Parathyroid adenoma (tissue), 2 donors: Measurements from ENCODE around the gene CORO6.
A peak's percentile ranks its signal among the peaks of the same experiment; 100 is the strongest.

Source experiments
- H2AFZ ChIP-seq: fragments of 300-600 bp; sonication (generic); one replicate; pipeline ENCODE4 v1.7.0; 2017; ENCODE audit warnings: antibody characterized with exemption, mild to moderate bottlenecking
- H3K27ac ChIP-seq: fragments of 300-600 bp; sonication (generic); one replicate; pipeline ENCODE4 v1.7.0; 2017
- H3K27me3 ChIP-seq: fragments of 300-600 bp; sonication (generic); one replicate; pipeline ENCODE4 v1.7.0; 2017; ENCODE audit warnings: low read length; ENCODE audit not compliant: control insufficient read depth, insufficient read depth
- H3K36me3 ChIP-seq: fragments of 300-600 bp; sonication (generic); one replicate; pipeline ENCODE4 v1.7.0; 2017; ENCODE audit warnings: low read length; ENCODE audit not compliant: control insufficient read depth, insufficient read depth
- H3K4me1 ChIP-seq: fragments of 300-600 bp; sonication (generic); one replicate; pipeline ENCODE4 v1.7.0; 2017; ENCODE audit warnings: control low read depth
- H3K4me2 ChIP-seq: fragments of 300-600 bp; sonication (generic); one replicate; pipeline ENCODE4 v1.7.0; 2017; ENCODE audit warnings: low read length
- H3K4me3 ChIP-seq: fragments of 300-600 bp; sonication (generic); one replicate; pipeline ENCODE4 v1.7.0; 2017; ENCODE audit warnings: low read depth, low read length
- H3K79me2 ChIP-seq: fragments of 300-600 bp; sonication (generic); one replicate; pipeline ENCODE4 v1.7.0; 2017; ENCODE audit warnings: control low read depth
- H3K9ac ChIP-seq: fragments of 300-600 bp; sonication (generic); one replicate; pipeline ENCODE4 v1.7.0; 2017; ENCODE audit warnings: mild to moderate bottlenecking
- H3K9me3 ChIP-seq: fragments of 300-600 bp; sonication (generic); one replicate; pipeline ENCODE4 v1.7.0; 2017; ENCODE audit warnings: low read length; ENCODE audit not compliant: control insufficient read depth
- TF ChIP-seq, protein P1 (sequence below): fragments of 300-600 bp; sonication (generic); IDR thresholded peaks from one replicate; pipeline ENCODE4 v1.7.0; 2017; ENCODE audit warnings: antibody characterized with exemption, mild to moderate bottlenecking
- donor health status: primary hyperparathyroidism.

The CORO6 gene

GRCh38 chr17:29567554-29568330, 55.0 kb downstream of the CORO6 start:
- Histone ChIP-seq H3K4me2 (peak overlapping the region; percentile 86), H3K4me1 (peaks cover 8% of the 10 kb centered on the region), H2AFZ (peak overlapping the region; percentile 94), H3K4me3 (peak overlapping the region; percentile 63), H3K9ac (peak overlapping the region; percentile 46), H3K36me3 (no peaks in the 10 kb centered on the region), H3K9me3 (no peaks in the 10 kb centered on the region), H3K79me2 (no peaks in the 10 kb centered on the region), H3K27ac (peak overlapping the region; percentile 79), H3K27me3 (no peaks in the 10 kb centered on the region)
- TF ChIP-seq, protein P1, sequence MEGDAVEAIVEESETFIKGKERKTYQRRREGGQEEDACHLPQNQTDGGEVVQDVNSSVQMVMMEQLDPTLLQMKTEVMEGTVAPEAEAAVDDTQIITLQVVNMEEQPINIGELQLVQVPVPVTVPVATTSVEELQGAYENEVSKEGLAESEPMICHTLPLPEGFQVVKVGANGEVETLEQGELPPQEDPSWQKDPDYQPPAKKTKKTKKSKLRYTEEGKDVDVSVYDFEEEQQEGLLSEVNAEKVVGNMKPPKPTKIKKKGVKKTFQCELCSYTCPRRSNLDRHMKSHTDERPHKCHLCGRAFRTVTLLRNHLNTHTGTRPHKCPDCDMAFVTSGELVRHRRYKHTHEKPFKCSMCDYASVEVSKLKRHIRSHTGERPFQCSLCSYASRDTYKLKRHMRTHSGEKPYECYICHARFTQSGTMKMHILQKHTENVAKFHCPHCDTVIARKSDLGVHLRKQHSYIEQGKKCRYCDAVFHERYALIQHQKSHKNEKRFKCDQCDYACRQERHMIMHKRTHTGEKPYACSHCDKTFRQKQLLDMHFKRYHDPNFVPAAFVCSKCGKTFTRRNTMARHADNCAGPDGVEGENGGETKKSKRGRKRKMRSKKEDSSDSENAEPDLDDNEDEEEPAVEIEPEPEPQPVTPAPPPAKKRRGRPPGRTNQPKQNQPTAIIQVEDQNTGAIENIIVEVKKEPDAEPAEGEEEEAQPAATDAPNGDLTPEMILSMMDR = peak; percentile 36

- peak overlapping the region; percentile 63 for H3K4me3 ChIP-seq
- H3K27ac ChIP-seq = no peak overlapping the region
- no peaks in the 10 kb centered on the region for H3K79me2 ChIP-seq
- H2AFZ ChIP-seq = peak overlapping the region; percentile 94
- no peak overlapping the region for H3K9ac ChIP-seq
- no peaks in the 10 kb centered on the region for H3K9me3 ChIP-seq
- H3K27me3 ChIP-seq = no peaks in the 10 kb centered on the region
- H3K36me3 ChIP-seq = no peaks in the 10 kb centered on the region
- TF ChIP-seq, protein P1 = no peak
- peak overlapping the region; percentile 86 for H3K4me2 ChIP-seq
- H3K4me1 ChIP-seq = peaks cover 8% of the 10 kb centered on the region
Measured at GRCh38 chr17:29567304-29567553, 55.5 kb downstream of the CORO6 start.

DNA sequence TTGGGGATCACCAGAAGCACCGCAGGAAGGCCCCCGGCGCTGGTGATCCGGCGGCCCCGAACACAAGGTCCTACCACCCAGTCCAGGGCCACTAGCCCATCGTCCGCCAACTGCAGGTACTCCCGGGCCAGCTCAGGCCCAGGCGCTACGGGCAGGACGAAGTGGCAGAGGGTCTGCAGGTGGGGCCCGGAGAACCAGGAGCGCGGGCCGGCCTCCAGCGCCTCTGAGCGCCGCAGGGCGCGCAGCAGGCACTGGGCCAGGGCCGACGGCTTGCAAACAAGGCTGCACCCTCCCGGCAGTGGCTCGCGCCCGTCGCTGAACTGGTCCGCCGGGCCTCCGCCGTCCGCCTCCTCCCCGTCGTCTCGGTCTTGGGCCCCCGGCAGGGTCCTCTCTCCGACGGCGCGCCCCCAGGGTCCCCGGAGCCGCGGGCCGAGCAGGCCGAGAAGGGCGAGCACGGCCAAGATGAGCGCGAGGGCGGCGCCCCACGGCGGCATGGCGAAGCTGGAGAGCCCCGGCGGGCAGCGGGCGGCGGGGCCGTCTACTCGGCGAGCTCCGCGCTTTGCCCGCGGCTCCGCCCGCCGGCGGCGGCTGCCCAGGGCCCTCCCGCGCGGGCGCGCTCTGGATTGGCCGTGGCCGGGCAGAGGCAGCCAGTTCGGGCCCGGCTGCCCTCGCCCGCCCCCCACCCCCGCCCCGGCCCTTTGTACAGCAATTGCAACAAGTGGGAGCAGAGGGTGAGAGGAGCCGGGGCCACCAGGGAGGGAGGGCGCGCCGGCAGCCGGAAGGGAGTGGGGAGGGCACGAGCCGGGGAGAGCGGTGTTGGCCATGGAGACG, 56.0 kb downstream of the CORO6 start, which contains the start of gene ABHD15:
ABHD15 (minus strand) TSS at position 565 of the 831 bp plus-strand sequence; CDS start at position 494, 71 bp downstream.
- Histone ChIP-seq H3K4me1 (peaks cover 8% of the 10 kb centered on the region), H3K27me3 (no peaks in the 10 kb centered on the region), H3K79me2 (no peaks in the 10 kb centered on the region), H3K9ac (peak within 1 kb of the TSS; percentile 46), H2AFZ (peak within 1 kb of the TSS; percentile 94), H3K36me3 (no peaks in the 10 kb centered on the region), H3K27ac (peak within 1 kb of the TSS; percentile 79), H3K4me3 (peak within 1 kb of the TSS; percentile 63), H3K9me3 (no peaks in the 10 kb centered on the region), H3K4me2 (peak within 1 kb of the TSS; percentile 86)
- TF ChIP-seq, protein P1 = no peak

- H3K27me3 ChIP-seq = no peaks in the 10 kb centered on the region
Measured at GRCh38 chr17:29565643-29566472, 56.9 kb downstream of the CORO6 start.

More at GRCh38 chr17:29565643-29566472, 56.9 kb downstream of the CORO6 start:
- Histone ChIP-seq H3K79me2 (no peaks in the 10 kb centered on the region), H3K36me3 (no peaks in the 10 kb centered on the region), H3K27ac (no peak overlapping the region), H3K9me3 (no peaks in the 10 kb centered on the region), H3K4me3 (peak overlapping the region; percentile 19), H3K9ac (no peak overlapping the region), H2AFZ (peak overlapping the region; percentile 71), H3K4me2 (peak overlapping the region; percentile 76), H3K4me1 (peaks cover 8% of the 10 kb centered on the region)
- TF ChIP-seq, protein P1 = no peak
